Measurements from ENCODE around the gene LRRC40.
"Not testable (repeated sequence)": the region's sequence is repeated elsewhere in the genome, so short reads cannot be mapped to it uniquely, and the experiment has no call there.

LRRC40 gene
- total RNA-seq: 16.2 to 45.7 (median 29.8) reads per million in 18 experiments

- peak; percentile 96 for DNase-seq
Observed at GRCh38 chr1:70205434-70206118, at the start of gene LRRC40. Gene LRRC40 (minus strand): TSS chr1:70205579. CDS start chr1:70205540, 39 bp downstream.

GRCh38 chr1:70248729-70249128 is 43.4 kb upstream of the LRRC40 start:
- DNase-seq: no peak

GRCh38 chr1:70247768-70248167 is 42.4 kb upstream of the LRRC40 start:
- DNase-seq: no peak

- no peak for DNase-seq
Observed at GRCh38 chr1:70247122-70247521, 41.7 kb upstream of the LRRC40 start.

GRCh38 chr1:70239940-70240339 is 34.6 kb upstream of the LRRC40 start:
- DNase-seq: no peak

GRCh38 chr1:70234733-70235132 is 29.4 kb upstream of the LRRC40 start:
- DNase-seq: no peak

GRCh38 chr1:70231475-70231874 is 26.1 kb upstream of the LRRC40 start:
- no peak for DNase-seq

- DNase-seq: no peak
Observed at GRCh38 chr1:70228670-70229069, 23.3 kb upstream of the LRRC40 start.

- no peak for DNase-seq
Observed at GRCh38 chr1:70227439-70227838, 22.1 kb upstream of the LRRC40 start.

GRCh38 chr1:70224954-70225353 is 19.6 kb upstream of the LRRC40 start:
- no peak for DNase-seq

- DNase-seq: peak in 1 of 2 donors; percentile 8
Observed at GRCh38 chr1:70222716-70223235, 17.4 kb upstream of the LRRC40 start.

GRCh38 chr1:70221238-70222121 is 16.1 kb upstream of the LRRC40 start, which contains the start of gene SRSF11:
Gene SRSF11 (plus strand): TSS chr1:70221380. CDS start chr1:70221637, 257 bp downstream.
- peak; percentile 94 to 96 for DNase-seq

GRCh38 chr1:70220517-70221237 is 15.3 kb upstream of the LRRC40 start:
- DNase-seq: no peak

- DNase-seq: peak; percentile 11 to 14
Observed at GRCh38 chr1:70220015-70220414, 14.6 kb upstream of the LRRC40 start.

- DNase-seq: no peak
Observed at GRCh38 chr1:70211541-70211940, 6.2 kb upstream of the LRRC40 start.

- no peak for DNase-seq
Observed at GRCh38 chr1:70210820-70211219, 5.4 kb upstream of the LRRC40 start.

GRCh38 chr1:70208292-70208691 is 2.9 kb upstream of the LRRC40 start:
- DNase-seq: no peak

GRCh38 chr1:70207492-70207891 is 2.1 kb upstream of the LRRC40 start:
- no peak for DNase-seq

- not testable (repeated sequence) for DNase-seq
Observed at GRCh38 chr1:70206833-70207232, 1.5 kb upstream of the LRRC40 start.

GRCh38 chr1:70205071-70205433 is 327 bp downstream of the LRRC40 start:
- DNase-seq: peak in 1 of 2 donors; percentile 3

- DNase-seq: no peak
Observed at GRCh38 chr1:70204600-70204999, 779 bp downstream of the LRRC40 start.

GRCh38 chr1:70204139-70204538 is 1.2 kb downstream of the LRRC40 start:
- no peak for DNase-seq
